ENCODE results near the gene DCDC2B. TPM values are rescaled to one million over a fixed set of nuclear protein-coding genes. Genes with fewer than 3 reads are reported as not detected.

DCDC2B gene
- total and polyA plus RNA-seq, 9 of the 15 experiments (the other 6 are each of a cell fraction or from before 2014, with no cell fraction given) = not detected

DNA sequence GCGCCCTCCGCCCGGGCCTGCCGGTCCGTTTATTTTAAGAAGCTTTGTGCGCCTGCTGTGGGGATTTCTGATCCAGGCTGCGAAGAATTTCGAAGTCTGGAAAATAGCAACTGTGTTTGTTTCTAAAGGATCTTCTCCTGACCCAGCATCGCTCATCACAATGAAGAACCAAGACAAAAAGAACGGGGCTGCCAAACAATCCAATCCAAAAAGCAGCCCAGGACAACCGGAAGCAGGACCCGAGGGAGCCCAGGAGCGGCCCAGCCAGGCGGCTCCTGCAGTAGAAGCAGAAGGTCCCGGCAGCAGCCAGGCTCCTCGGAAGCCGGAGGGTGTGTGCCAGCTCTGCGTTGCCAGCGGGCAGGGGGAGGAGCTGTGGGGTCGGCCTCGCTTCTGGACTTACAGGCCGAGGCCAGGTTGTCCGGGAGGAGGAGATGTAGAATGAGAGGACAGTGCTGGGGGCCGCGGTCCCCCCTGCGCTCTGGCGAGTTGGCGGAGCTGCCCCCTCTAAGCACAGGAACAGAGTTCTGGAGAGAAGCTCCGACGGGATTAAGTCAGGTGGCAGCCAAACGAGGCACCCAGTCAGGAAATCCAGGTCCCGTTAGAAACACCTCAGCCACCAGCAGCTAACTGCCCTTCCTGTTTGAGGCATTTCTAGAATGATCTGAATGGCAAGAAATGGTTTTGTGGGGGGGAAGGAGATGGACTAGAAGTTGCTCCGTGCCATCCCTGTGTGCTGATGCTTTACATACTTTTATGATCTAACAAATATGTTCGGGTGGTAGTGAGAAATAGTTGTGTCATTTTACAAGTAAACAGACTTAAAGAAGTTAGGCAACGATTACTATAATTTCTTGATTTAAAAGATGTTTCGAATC lies 28.5 kb upstream of the DCDC2B start (continued):
- TF ChIP-seq ETV1 (tag; conservative IDR thresholded peaks at IDR 0.05; ENCODE audit: low read depth) (peak; percentile 67; the same call in 1 of the 2 replicates), ZNF436 (CRISPR knock-in tag; IDR thresholded peaks at IDR 0.05) (no peak), PHB2 (IDR thresholded peaks at IDR 0.05; ENCODE audit: low read depth) (no peak), ZNF445 (CRISPR knock-in tag; IDR thresholded peaks at IDR 0.05; ENCODE audit: low read depth) (no peak), DACH1 (IDR thresholded peaks at IDR 0.05; ENCODE audit: partially characterized antibody) (no peak), PRMT5 (CRISPR knock-in tag; IDR thresholded peaks at IDR 0.05) (no peak), KLF13 (tag; IDR thresholded peaks at IDR 0.05; ENCODE audit: borderline replicate concordance, low read depth) (no peak), ZEB2 (IDR thresholded peaks at IDR 0.05) (no peak), KLF6 (CRISPR knock-in tag; IDR thresholded peaks at IDR 0.05; ENCODE audit: borderline replicate concordance) (no peak), SRSF7 (optimal IDR thresholded peaks at IDR 0.05; ENCODE audit: low read depth, low read length) (no peak), MCM2 (IDR thresholded peaks at IDR 0.05; ENCODE audit: low read depth) (no peak), CHD2 (IDR thresholded peaks at IDR 0.05; ENCODE audit: low read depth, low read length) (no peak), STAG1 (CRISPR knock-in tag; IDR thresholded peaks at IDR 0.05; ENCODE audit: borderline replicate concordance) (no peak), MEF2D (tag; conservative IDR thresholded peaks at IDR 0.05; ENCODE audit: low read depth) (0 out of 2 replicates have a peak, but pooled peaks have one; percentile 15), ZBTB8A (IDR thresholded peaks at IDR 0.05; ENCODE audit: partially characterized antibody) (no peak), XRCC5 (IDR thresholded peaks at IDR 0.05; ENCODE audit: low read depth, low read length) (no peak), ZBED1 (IDR thresholded peaks at IDR 0.05) (no peak)
- TF ChIP-seq, protein P1, sequence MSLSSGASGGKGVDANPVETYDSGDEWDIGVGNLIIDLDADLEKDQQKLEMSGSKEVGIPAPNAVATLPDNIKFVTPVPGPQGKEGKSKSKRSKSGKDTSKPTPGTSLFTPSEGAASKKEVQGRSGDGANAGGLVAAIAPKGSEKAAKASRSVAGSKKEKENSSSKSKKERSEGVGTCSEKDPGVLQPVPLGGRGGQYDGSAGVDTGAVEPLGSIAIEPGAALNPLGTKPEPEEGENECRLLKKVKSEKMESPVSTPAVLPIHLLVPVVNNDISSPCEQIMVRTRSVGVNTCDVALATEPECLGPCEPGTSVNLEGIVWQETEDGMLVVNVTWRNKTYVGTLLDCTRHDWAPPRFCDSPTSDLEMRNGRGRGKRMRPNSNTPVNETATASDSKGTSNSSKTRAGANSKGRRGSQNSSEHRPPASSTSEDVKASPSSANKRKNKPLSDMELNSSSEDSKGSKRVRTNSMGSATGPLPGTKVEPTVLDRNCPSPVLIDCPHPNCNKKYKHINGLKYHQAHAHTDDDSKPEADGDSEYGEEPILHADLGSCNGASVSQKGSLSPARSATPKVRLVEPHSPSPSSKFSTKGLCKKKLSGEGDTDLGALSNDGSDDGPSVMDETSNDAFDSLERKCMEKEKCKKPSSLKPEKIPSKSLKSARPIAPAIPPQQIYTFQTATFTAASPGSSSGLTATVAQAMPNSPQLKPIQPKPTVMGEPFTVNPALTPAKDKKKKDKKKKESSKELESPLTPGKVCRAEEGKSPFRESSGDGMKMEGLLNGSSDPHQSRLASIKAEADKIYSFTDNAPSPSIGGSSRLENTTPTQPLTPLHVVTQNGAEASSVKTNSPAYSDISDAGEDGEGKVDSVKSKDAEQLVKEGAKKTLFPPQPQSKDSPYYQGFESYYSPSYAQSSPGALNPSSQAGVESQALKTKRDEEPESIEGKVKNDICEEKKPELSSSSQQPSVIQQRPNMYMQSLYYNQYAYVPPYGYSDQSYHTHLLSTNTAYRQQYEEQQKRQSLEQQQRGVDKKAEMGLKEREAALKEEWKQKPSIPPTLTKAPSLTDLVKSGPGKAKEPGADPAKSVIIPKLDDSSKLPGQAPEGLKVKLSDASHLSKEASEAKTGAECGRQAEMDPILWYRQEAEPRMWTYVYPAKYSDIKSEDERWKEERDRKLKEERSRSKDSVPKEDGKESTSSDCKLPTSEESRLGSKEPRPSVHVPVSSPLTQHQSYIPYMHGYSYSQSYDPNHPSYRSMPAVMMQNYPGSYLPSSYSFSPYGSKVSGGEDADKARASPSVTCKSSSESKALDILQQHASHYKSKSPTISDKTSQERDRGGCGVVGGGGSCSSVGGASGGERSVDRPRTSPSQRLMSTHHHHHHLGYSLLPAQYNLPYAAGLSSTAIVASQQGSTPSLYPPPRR (CRISPR knock-in tag; IDR thresholded peaks at IDR 0.05; ENCODE audit: borderline replicate concordance) = no peak
- TF ChIP-seq, protein P2, sequence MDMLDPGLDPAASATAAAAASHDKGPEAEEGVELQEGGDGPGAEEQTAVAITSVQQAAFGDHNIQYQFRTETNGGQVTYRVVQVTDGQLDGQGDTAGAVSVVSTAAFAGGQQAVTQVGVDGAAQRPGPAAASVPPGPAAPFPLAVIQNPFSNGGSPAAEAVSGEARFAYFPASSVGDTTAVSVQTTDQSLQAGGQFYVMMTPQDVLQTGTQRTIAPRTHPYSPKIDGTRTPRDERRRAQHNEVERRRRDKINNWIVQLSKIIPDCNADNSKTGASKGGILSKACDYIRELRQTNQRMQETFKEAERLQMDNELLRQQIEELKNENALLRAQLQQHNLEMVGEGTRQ (CRISPR knock-in tag; IDR thresholded peaks at IDR 0.05) = no peak
- TF ChIP-seq, protein P3, sequence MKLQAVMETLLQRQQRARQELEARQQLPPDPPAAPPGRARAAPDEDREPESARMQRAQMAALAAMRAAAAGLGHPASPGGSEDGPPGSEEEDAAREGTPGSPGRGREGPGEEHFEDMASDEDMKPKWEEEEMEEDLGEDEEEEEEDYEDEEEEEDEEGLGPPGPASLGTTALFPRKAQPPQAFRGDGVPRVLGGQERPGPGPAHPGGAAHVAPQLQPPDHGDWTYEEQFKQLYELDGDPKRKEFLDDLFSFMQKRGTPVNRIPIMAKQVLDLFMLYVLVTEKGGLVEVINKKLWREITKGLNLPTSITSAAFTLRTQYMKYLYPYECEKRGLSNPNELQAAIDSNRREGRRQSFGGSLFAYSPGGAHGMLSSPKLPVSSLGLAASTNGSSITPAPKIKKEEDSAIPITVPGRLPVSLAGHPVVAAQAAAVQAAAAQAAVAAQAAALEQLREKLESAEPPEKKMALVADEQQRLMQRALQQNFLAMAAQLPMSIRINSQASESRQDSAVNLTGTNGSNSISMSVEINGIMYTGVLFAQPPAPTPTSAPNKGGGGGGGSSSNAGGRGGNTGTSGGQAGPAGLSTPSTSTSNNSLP (IDR thresholded peaks at IDR 0.05; ENCODE audit: borderline replicate concordance, low read depth, low read length) = no peak

All from K562 (cell line).